NB4 (cell line): ENCODE results near the gene AHR.

Experiments used
- MYC ChIP-seq: IDR thresholded peaks from 2 replicates; pipeline ENCODE4 v1.6.1; 2011; ENCODE audit warnings: low read depth, low read length
- POLR2A ChIP-seq: IDR thresholded peaks from 2 replicates; pipeline ENCODE4 v1.6.1; 2011; ENCODE audit warnings: mild to moderate bottlenecking; ENCODE audit not compliant: insufficient read length; ENCODE audit errors: extremely low read depth
- TF ChIP-seq, protein P1 (sequence below): IDR thresholded peaks from one replicate; pipeline ENCODE4 v1.5.1; 2012; ENCODE audit warnings: low read depth, low read length

DNA sequence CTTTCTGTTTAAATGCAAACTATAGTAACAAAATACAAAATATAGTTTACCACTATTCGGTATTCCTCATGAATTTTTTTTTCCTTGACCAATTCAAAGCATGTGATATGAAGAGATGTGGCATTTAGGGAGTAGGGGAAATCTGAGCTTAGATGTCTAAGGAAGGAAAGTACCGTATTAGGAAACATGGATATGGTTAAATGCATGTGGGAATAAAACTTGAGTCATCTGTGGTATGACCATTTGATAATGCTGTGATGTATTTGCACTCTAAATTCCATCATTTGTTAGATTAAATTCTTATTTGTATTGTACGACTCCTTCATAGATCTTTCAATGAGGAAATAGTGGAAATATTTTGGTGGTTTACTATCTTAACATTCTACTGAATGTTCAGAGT lies 19.7 kb downstream of the AHR start:
- TF ChIP-seq, protein P1, sequence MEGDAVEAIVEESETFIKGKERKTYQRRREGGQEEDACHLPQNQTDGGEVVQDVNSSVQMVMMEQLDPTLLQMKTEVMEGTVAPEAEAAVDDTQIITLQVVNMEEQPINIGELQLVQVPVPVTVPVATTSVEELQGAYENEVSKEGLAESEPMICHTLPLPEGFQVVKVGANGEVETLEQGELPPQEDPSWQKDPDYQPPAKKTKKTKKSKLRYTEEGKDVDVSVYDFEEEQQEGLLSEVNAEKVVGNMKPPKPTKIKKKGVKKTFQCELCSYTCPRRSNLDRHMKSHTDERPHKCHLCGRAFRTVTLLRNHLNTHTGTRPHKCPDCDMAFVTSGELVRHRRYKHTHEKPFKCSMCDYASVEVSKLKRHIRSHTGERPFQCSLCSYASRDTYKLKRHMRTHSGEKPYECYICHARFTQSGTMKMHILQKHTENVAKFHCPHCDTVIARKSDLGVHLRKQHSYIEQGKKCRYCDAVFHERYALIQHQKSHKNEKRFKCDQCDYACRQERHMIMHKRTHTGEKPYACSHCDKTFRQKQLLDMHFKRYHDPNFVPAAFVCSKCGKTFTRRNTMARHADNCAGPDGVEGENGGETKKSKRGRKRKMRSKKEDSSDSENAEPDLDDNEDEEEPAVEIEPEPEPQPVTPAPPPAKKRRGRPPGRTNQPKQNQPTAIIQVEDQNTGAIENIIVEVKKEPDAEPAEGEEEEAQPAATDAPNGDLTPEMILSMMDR: no peak
- TF ChIP-seq MYC (no peak), POLR2A (no peak)
